Ovary (tissue), 9 donors: ENCODE data around the gene CNKSR3. TPM values are rescaled to one million over a fixed set of nuclear protein-coding genes. Genes with fewer than 3 reads are reported as not detected.

Experiments
- DNase-seq, 5 donors: peaks; one replicate each; pipeline ENCODE4 v3.0.0-alpha.2; 2019 to 2020
- H3K27ac ChIP-seq, 2 donors: fragments of 200-600 bp; one replicate each; pipeline versions ENCODE4 v1.5.1 to v1.8.0; 2019 to 2022
- H3K27me3 ChIP-seq: fragments of 200-600 bp; one replicate; pipeline ENCODE4 v1.8.0; 2022
- H3K36me3 ChIP-seq: fragments of 200-600 bp; sonication (generic); one replicate; pipeline ENCODE4 v1.5.1; 2019
- H3K4me1 ChIP-seq: one replicate; pipeline ENCODE4 v1.8.1; 2013; ENCODE audit warnings: mild to moderate bottlenecking, moderate library complexity; ENCODE audit not compliant: insufficient read depth
- H3K4me3 ChIP-seq: fragments of 200-600 bp; sonication (generic); one replicate; pipeline ENCODE4 v1.5.1; 2017
- H3K9me3 ChIP-seq, 2 donors: fragments of 200-600 bp in 1 of 2; sonication (generic) in 1 of 2; one replicate each; pipeline versions ENCODE4 v1.5.1 to v1.8.1; 2013 to 2019; ENCODE audit warnings: mild to moderate bottlenecking in 1 of 2, moderate library complexity in 1 of 2
- EP300 ChIP-seq: sonication (generic); formaldehyde crosslinking; IDR thresholded peaks from one replicate; pipeline ENCODE4 v1.6.1; 2017; ENCODE audit warnings: antibody characterized with exemption
- POLR2A ChIP-seq: fragments of 450-650 bp; IDR thresholded peaks from one replicate; pipeline ENCODE4 v1.6.1; 2017; ENCODE audit warnings: antibody characterized with exemption, mild to moderate bottlenecking, moderate library complexity
- WGBS, 3 donors: extraction: QIAGEN DNeasy Blood & Tissue Kit in 1 of 3; methylation state at CpG; one replicate each; pipeline versions ENCODE4 v1.1.5 to v1.1.7; 2013 to 2017; 5-methylcytosine and 5-hydroxymethylcytosine counted together
- intact Hi-C, 4 donors: fragments of 100-400 bp; cut with DNase I; formaldehyde crosslinking; loops; one replicate each; pipeline versions ENCODE4 v1.11.0 to v1.15.1; 2022 to 2023
- polyA plus RNA-seq, 2 donors: library from polyadenylated mRNA; stranded (reverse); fragments of 200-250 nt in 1 of 2; fragments of 350-450 nt in 1 of 2; fragmentation: Illumina TruSeq in 1 of 2; extraction: RNeasy Lipid Tissue Mini Kit (QIAGEN cat#74804) in 1 of 2; gene quantifications; one replicate each; pipeline ENCODE4 v1.2.3, GENCODE V29; 2013 to 2014
- total RNA-seq, 7 donors: library from RNA; depleted of rRNA in 2 of 7; stranded (reverse); fragments of >200 nt in 2 of 7; fragmentation: NEBNext Ultra II Directional in 3 of 7; extraction: Animal tissue kit (Norgen Biotek cat#: 25700) in 3 of 7; gene quantifications; one replicate each; pipeline versions ENCODE4 v1.1.0 to v1.2.4, GENCODE V29; 2016 to 2023
- TF ChIP-seq, protein P1 (sequence below), 3 donors: fragments of 450-650 bp in 2 of 3; fragments of 200-600 bp in 1 of 3; IDR thresholded peaks; one replicate each; pipeline versions ENCODE4 v1.5.1 to v1.8.0; 2016 to 2022; ENCODE audit warnings: antibody characterized with exemption in 3 of 3, mild to moderate bottlenecking in 1 of 3
- donor health status: DM: no; HTN: no; CAD: no; lungs with moderate emphysema.
- donor health status: DM: no; HTN: no; CAD: no.
- donor health status: Bipolar disorder and iron deficiency.
- donor health status: DM: yes; HTN: yes; CAD: no.
- donor health status: DM: no; HTN: no; CAD: no.
- donor health status: DM: yes; HTN: yes; CAD: no.

The CNKSR3 gene
- total and polyA plus RNA-seq, 9 donors, result 8.6 to 16.7 (median 13.4) TPM

DNA sequence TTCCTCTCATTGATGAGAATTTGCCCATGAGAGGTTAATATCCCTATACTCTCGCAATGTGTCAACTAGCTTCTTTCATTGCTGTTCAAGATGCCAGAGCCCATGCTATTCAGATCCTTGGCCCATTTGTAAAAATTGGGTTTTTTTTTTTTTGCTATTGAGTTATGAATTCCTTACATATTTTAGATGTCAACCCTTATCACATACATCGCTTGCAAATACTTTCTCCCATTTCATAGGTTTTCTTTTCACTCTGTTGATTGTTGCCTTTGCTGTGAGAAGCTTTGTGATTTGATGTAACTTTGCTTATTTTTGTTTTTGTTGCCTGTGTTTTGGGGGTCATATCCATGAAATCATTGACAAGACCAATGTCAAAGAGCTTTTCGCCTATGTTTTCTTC, 121.7 kb downstream of the CNKSR3 start:
- Histone ChIP-seq H3K9me3 (no peaks in the 10 kb centered on the region), H3K4me1 (no peaks in the 10 kb centered on the region), H3K27me3 (no peaks in the 10 kb centered on the region), H3K27ac (no peak overlapping the region), H3K4me3 (no peak overlapping the region), H3K36me3 (no peaks in the 10 kb centered on the region)
- 75 to 85% (median 76%) methylated on average over 3 of the region's 3 CpGs for WGBS, 3 donors
- DNase-seq, result no peak
- TF ChIP-seq EP300, result no peak
- TF ChIP-seq, protein P1, sequence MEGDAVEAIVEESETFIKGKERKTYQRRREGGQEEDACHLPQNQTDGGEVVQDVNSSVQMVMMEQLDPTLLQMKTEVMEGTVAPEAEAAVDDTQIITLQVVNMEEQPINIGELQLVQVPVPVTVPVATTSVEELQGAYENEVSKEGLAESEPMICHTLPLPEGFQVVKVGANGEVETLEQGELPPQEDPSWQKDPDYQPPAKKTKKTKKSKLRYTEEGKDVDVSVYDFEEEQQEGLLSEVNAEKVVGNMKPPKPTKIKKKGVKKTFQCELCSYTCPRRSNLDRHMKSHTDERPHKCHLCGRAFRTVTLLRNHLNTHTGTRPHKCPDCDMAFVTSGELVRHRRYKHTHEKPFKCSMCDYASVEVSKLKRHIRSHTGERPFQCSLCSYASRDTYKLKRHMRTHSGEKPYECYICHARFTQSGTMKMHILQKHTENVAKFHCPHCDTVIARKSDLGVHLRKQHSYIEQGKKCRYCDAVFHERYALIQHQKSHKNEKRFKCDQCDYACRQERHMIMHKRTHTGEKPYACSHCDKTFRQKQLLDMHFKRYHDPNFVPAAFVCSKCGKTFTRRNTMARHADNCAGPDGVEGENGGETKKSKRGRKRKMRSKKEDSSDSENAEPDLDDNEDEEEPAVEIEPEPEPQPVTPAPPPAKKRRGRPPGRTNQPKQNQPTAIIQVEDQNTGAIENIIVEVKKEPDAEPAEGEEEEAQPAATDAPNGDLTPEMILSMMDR (IDR thresholded peaks at IDR 0.05), result no peak
- TF ChIP-seq POLR2A, result no peak
- intact Hi-C loops, result no loop called here

DNA sequence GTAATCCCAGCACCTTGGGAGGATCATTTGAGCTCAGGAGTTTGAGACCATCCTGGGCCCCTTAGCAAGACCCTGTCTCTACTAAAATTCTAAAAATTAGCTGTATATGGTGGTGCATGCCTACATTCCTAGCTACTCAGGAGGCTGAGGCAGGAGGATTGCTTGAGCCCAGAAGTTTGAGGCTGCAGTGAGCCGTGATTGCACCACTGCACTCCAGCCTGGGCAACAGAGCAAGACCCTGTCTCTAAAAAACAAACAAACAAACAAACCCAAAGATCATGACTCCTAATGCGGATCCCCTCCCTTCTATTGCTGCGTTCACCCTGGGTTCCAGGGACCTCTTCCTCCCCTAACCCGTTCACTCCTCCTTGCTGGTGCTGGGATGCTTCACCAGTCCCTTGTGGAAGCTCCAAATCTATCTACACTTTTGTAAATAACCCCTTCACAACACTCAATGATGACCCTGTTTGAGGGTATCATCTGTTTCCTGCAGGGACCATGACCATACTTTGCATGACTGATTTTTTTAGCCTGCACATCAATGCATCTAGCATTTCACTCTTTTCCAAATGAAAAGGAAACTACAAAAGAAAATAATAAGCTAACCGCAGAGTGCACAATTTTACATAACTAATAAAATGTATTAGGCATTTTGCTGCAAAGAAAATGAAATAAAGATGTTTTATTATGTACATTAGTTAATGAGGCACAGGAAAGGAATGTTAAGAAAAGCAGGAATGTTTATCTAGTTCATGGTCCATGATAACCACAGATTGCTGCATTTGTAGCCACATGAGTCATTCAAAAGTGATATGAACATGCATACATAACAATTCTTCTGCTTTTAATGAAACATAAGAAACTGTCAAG, 123.4 kb downstream of the CNKSR3 start:
- no peak overlapping the region for H3K4me3 ChIP-seq
- H3K27ac ChIP-seq, result no peak overlapping the region
- TF ChIP-seq EP300 (no peak), POLR2A (no peak)
- TF ChIP-seq, protein P1 (IDR thresholded peaks at IDR 0.05), result no peak
- no peak for DNase-seq
- no peaks in the 10 kb centered on the region for H3K4me1 ChIP-seq
- no peaks in the 10 kb centered on the region for H3K27me3 ChIP-seq
- intact Hi-C loops, result no loop called here
- no peaks in the 10 kb centered on the region for H3K9me3 ChIP-seq
- WGBS, 3 donors, result 51 to 61% (median 53%) methylated on average over 5 of the region's 5 CpGs
- no peaks in the 10 kb centered on the region for H3K36me3 ChIP-seq

DNA sequence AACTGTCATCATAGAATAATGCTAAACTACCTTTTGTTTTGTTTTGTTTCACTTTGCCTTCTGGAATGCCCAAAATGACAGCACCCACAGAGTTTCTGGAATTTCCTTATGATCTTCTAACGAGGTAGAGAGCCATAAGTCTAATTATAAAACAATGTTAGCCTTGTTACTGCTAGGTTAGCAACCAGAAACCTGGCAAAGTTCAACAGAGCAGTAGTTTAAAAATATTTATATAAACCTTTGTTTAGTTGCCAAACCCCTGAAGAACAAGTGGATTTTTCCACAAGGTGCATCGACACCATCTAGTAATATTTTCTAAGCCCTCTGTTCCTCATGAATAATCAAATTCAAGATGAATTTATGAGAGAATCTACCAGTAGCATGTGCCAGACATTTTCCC, 126.3 kb downstream of the CNKSR3 start:
- H3K27ac ChIP-seq, result no peak overlapping the region

DNA sequence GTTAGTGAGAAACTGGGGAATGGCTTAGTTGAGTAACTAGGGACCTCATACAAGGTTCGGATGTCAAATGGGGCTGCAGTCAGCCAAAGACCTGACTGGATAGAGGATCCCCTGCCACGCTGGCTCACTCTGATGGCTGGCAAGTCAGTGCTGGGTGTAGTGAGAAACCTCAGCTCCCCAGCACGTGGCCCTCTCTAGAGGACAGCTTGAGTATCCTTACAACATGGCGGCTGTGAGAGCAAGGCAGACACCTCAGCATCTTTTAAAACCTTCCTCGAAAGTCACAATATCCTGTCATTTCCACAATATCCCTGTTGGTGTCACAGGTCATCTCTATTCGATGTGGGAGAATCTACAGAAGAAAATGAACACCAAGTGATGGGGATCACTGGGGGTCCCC, 127.2 kb downstream of the CNKSR3 start:
- Histone ChIP-seq H3K27me3 (no peaks in the 10 kb centered on the region), H3K9me3 (no peaks in the 10 kb centered on the region), H3K27ac (no peak overlapping the region), H3K36me3 (no peaks in the 10 kb centered on the region), H3K4me1 (no peaks in the 10 kb centered on the region), H3K4me3 (no peak overlapping the region)
- DNase-seq, result no peak
- WGBS, 3 donors, result 88 to 96% (median 96%) methylated on average over 6 of the region's 6 CpGs
- TF ChIP-seq POLR2A, result no peak
- TF ChIP-seq, protein P1 (IDR thresholded peaks at IDR 0.05), result no peak
- TF ChIP-seq EP300, result no peak
- intact Hi-C loops, result no loop called here

More for the DNA sequence above, 126.3 kb downstream of the CNKSR3 start:
- Histone ChIP-seq H3K4me3 (no peak overlapping the region), H3K36me3 (no peaks in the 10 kb centered on the region), H3K27me3 (no peaks in the 10 kb centered on the region), H3K9me3 (no peaks in the 10 kb centered on the region), H3K4me1 (no peaks in the 10 kb centered on the region)
- no peak for DNase-seq
- 39 to 57% (median 49%) methylated on average over 2 of the region's 2 CpGs for WGBS, 3 donors
- intact Hi-C loops, result no loop called here
- TF ChIP-seq POLR2A, result no peak
- TF ChIP-seq, protein P1 (IDR thresholded peaks at IDR 0.05), result no peak
- TF ChIP-seq EP300, result no peak
